Right kidney (tissue), 1 donor: ENCODE results near the gene TWSG1.
"Not testable (repeated sequence)": the region's sequence is repeated elsewhere in the genome, so short reads cannot be mapped to it uniquely, and the experiment has no call there.

Source experiments
- DNase-seq: peaks from one replicate; pipeline ENCODE4 v3.0.0-alpha.2; 2016

Gene TWSG1

GRCh38 chr18:9386879-9387278 is 52.3 kb downstream of the TWSG1 start:
- no peak for DNase-seq

GRCh38 chr18:9387891-9388290 is 53.3 kb downstream of the TWSG1 start:
- no peak for DNase-seq

- DNase-seq: no peak
Observed at GRCh38 chr18:9389706-9390105, 55.1 kb downstream of the TWSG1 start.

- no peak for DNase-seq
Observed at GRCh38 chr18:9392726-9393125, 58.2 kb downstream of the TWSG1 start.

- no peak for DNase-seq
Observed at GRCh38 chr18:9394046-9394445, 59.5 kb downstream of the TWSG1 start.

GRCh38 chr18:9400197-9400596 is 65.6 kb downstream of the TWSG1 start:
- DNase-seq: no peak

GRCh38 chr18:9401176-9401575 is 66.6 kb downstream of the TWSG1 start:
- no peak for DNase-seq

- DNase-seq: not testable (repeated sequence)
Observed at GRCh38 chr18:9402358-9403007, 67.9 kb downstream of the TWSG1 start.

GRCh38 chr18:9403795-9404564 is 69.4 kb downstream of the TWSG1 start:
- no peak for DNase-seq

- DNase-seq: no peak
Observed at GRCh38 chr18:9404565-9405060, 70.0 kb downstream of the TWSG1 start.

- DNase-seq: no peak
Observed at GRCh38 chr18:9405130-9405529, 70.6 kb downstream of the TWSG1 start.

GRCh38 chr18:9405977-9406376 is 71.4 kb downstream of the TWSG1 start:
- DNase-seq: no peak

GRCh38 chr18:9410515-9410914 is 75.9 kb downstream of the TWSG1 start:
- no peak for DNase-seq

- DNase-seq: no peak
Observed at GRCh38 chr18:9413576-9413975, 79.0 kb downstream of the TWSG1 start.

- no peak for DNase-seq
Observed at GRCh38 chr18:9416563-9417072, 82.0 kb downstream of the TWSG1 start.

GRCh38 chr18:9417073-9417851 is 82.7 kb downstream of the TWSG1 start:
- DNase-seq: peak; percentile 79

- peak; percentile 44 for DNase-seq
Observed at GRCh38 chr18:9418047-9418690, 83.6 kb downstream of the TWSG1 start.

GRCh38 chr18:9419956-9420631 is 85.5 kb downstream of the TWSG1 start:
- no peak for DNase-seq

- no peak for DNase-seq
Observed at GRCh38 chr18:9421096-9421900, 86.7 kb downstream of the TWSG1 start.

- DNase-seq: no peak
Observed at GRCh38 chr18:9421901-9422327, 87.3 kb downstream of the TWSG1 start.
